HFFc6 (cell line): ENCODE results near the gene OR10G3. TPM values are rescaled to one million over a fixed set of nuclear protein-coding genes. Genes with fewer than 3 reads are reported as not detected.
A peak's percentile ranks its signal among the peaks of the same experiment; 100 is the strongest.

Experiments used
- DNase-seq: peaks from one replicate; pipeline ENCODE4 v3.0.0-alpha.2; 2018
- H3K27ac Mint-ChIP-seq: 2 replicates; pipeline ENCODE4 v1.8.0; 2020; ENCODE audit warnings: mild to moderate bottlenecking, mixed read lengths
- H3K27me3 Mint-ChIP-seq: 2 replicates; pipeline ENCODE4 v1.8.0; 2021; ENCODE audit warnings: mild to moderate bottlenecking, moderate library complexity, mixed read lengths; ENCODE audit not compliant: insufficient read depth
- H3K36me3 Mint-ChIP-seq: 2 replicates; pipeline ENCODE4 v1.8.0; 2021; ENCODE audit warnings: low read depth, mixed read lengths
- H3K4me1 Mint-ChIP-seq: 2 replicates; pipeline ENCODE4 v1.8.0; 2020; ENCODE audit warnings: low read depth, mixed read lengths
- H3K4me3 Mint-ChIP-seq: 2 replicates; pipeline ENCODE4 v1.8.0; 2020; ENCODE audit warnings: mild to moderate bottlenecking, moderate library complexity, mixed read lengths
- H3K9me3 Mint-ChIP-seq: 2 replicates; pipeline ENCODE4 v1.8.0; 2020; ENCODE audit warnings: mild to moderate bottlenecking, mixed read lengths
- CTCF ChIP-seq: fragments of 200-600 bp; sonication (generic); IDR thresholded peaks from 2 replicates; pipeline ENCODE4 v1.5.0; 2021; ENCODE audit warnings: antibody characterized with exemption, mild to moderate bottlenecking
- total RNA-seq, 6 experiments: library from RNA; stranded (reverse); fragmentation: NEBNext Ultra II Directional; extraction: Animal tissue kit (Norgen Biotek cat#: 25700); gene quantifications; 2 replicates in 1 of 6; 3 replicates in 5 of 6; pipeline ENCODE4 v1.2.3, GENCODE V29; 2021

The OR10G3 gene
- total RNA-seq, 6 experiments from 2014 or later: not detected

- Mint-ChIP-seq H3K27me3 (peaks cover 15% of the 10 kb centered on the region), H3K27ac (no peak overlapping the region), H3K4me3 (no peak overlapping the region), H3K4me1 (0 out of 2 replicates have a peak, but pooled peaks cover 5% of the 10 kb centered on the region), H3K36me3 (no peaks in the 10 kb centered on the region; the same call in 1 of the 2 replicates), H3K9me3 (no peaks in the 10 kb centered on the region)
- TF ChIP-seq CTCF: no peak
- DNase-seq: peak; percentile 30
Observed at GRCh38 chr14:21521501-21521900, 58.4 kb downstream of the OR10G3 start.

GRCh38 chr14:21520767-21521166 lies 59.1 kb downstream of the OR10G3 start:
- Mint-ChIP-seq H3K27me3 (peaks cover 15% of the 10 kb centered on the region), H3K4me3 (no peak overlapping the region), H3K27ac (no peak overlapping the region), H3K36me3 (no peaks in the 10 kb centered on the region; the same call in 1 of the 2 replicates), H3K9me3 (no peaks in the 10 kb centered on the region), H3K4me1 (0 out of 2 replicates have a peak, but pooled peaks cover 5% of the 10 kb centered on the region)
- DNase-seq: no peak
- no peak for TF ChIP-seq CTCF

- no peak for DNase-seq
- H3K27ac Mint-ChIP-seq: no peak overlapping the region
- H3K36me3 Mint-ChIP-seq: no peaks in the 10 kb centered on the region
- H3K4me1 Mint-ChIP-seq: 0 out of 2 replicates have a peak, but pooled peaks cover 5% of the 10 kb centered on the region
- H3K27me3 Mint-ChIP-seq: peaks cover 12% of the 10 kb centered on the region
- H3K4me3 Mint-ChIP-seq: no peak overlapping the region
- H3K9me3 Mint-ChIP-seq: no peaks in the 10 kb centered on the region
- TF ChIP-seq CTCF: no peak
Observed at GRCh38 chr14:21518725-21519124, 61.2 kb downstream of the OR10G3 start.

Other genes with a start within 250 kb of the OR10G3 start
- 10 to 100 TPM; 67.9 to 91.9 (median 86.2) TPM for gene SUPT16H, start 196.1 kb downstream of the OR10G3 start, total RNA-seq
- gene CHD8, start 124.0 kb downstream of the OR10G3 start, total RNA-seq: 10 to 100 TPM; 63.5 to 78.6 (median 70.9) TPM
- 10 to 100 TPM; 20.2 to 22.9 (median 21.3) TPM for gene RAB2B, start 103.1 kb downstream of the OR10G3 start, total RNA-seq
- gene TOX4, start 102.9 kb downstream of the OR10G3 start, total RNA-seq: 10 to 100 TPM; 79.8 to 96.3 (median 88.5) TPM
- 10 to 100 TPM; 28.8 to 37.5 (median 30.3) TPM for gene METTL3, start 68.7 kb downstream of the OR10G3 start, total RNA-seq
- 1 to 10 TPM in 3 of 6 experiments, under 1 TPM in 3; 0.51 to 2.0 (median 0.99) TPM for gene SALL2, start 53.7 kb downstream of the OR10G3 start, total RNA-seq
- gene OR10G2, start 54.9 kb upstream of the OR10G3 start, total RNA-seq: not detected
- gene OR4E2, start 73.8 kb upstream of the OR10G3 start, total RNA-seq: not detected
- gene OR4E1, start 93.7 kb upstream of the OR10G3 start, total RNA-seq: not detected